Measurements from ENCODE around the gene ZNF205.
"Not testable (repeated sequence)": the region's sequence is repeated elsewhere in the genome, so short reads cannot be mapped to it uniquely, and the experiment has no call there.

Gene ZNF205

DNA sequence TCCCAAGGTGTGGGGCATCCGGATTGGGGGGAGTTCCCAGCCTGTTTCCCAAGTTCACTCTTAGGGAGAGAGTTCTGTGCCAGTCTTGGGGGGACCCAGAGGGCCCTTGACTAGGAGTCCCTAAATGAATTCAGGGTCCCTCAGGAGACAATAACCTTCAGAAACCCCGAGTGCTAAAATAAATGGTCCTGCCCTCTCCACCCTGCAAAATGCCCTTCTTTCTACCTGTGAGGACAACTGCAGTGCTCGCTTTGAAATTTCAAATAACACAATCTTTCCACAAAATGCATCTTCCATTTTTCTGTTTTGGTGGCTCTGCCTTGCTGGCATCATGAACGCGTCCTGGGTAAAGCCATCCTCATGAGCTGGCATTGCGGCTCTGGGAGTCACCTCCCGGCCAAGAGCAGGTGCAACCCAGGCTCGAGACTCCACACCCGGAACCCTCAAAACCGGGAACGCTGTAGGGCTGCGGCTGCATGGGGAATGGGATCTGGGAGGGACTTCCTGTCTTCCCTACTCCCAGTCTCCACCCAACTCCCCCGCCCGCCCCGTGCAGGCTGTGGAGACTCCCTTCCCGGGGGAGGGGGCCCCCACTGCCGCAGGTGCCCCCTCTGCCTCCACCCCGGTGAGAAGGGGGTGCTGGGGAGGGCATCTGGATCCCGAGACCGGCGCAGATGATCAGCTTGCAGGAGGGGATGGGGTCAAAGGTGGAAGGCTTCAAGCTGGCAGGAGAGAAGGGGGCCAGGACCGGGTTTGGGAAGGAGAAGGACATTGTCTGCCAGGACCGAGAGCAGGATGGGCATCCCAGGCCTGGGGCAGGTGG is at the start of gene ZNF205:
Gene ZNF205, plus strand, starts transcription at position 529 of the 823 bp plus-strand sequence. CDS start 845 bp downstream, outside the sequence.
- no peak for DNase-seq (ENCODE audit: low spot score)

GRCh38 chr16:3063625-3064386 is 48.6 kb upstream of the ZNF205 start:
- no peak for DNase-seq (ENCODE audit: low spot score)

- peak; percentile 83 for DNase-seq (ENCODE audit: low spot score)
These were observed 47.2 kb upstream of the ZNF205 start, which contains the start of gene IL32 for GRCh38 chr16:3065069-3065741. Gene IL32 (plus strand): TSS chr16:3065640. CDS start chr16:3065812, 172 bp downstream.

DNA sequence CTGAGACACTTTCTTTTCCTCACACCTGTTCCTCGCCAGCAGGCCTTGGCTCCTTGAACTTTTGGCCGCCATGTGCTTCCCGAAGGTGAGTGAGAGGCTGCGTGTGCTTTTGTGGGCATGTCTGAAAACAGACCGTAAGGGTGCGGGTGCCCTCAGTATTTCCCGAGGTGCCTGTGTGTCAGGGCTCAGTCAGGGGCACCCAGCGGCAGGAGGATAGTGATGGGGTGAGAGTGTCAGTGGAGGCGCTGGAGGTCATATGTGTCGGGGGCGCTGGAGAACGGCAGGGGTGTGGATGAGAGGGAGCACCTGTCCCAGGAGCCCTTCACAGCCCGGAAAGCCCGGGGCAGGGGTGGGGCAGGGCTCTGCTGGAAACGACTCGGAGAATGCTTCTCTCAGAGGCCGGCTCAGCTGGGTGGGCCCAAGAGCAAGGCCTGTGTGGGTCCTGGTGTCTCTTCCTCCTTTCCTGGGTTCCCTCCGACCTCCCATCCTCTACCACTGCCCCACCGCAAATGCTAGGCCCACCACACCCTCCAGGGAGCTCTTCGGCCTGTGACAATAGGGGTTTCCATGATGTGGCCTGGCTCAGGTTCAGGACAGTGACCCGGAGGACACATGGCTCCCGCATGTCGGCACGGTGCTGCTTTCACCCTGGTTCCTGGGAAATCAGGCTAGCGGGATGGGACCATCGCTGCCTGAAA is 46.5 kb upstream of the ZNF205 start:
- no peak for DNase-seq (ENCODE audit: low spot score)

DNA sequence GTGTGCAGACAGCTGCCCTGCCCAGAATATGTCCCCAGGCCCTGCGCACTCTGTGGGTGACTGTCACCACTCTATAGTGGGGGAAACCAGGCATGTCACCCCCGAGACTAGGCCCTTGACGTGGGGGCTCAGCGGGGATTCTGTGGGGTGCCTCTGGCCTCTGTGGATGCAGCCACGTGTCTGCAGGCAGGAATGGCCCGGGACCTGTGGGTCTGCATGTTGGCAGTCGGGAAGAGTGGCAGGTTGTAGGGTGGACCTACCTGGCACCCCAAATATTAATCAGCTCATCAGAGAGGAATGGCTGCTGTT is 46.0 kb upstream of the ZNF205 start:
- DNase-seq (ENCODE audit: low spot score) = no peak

DNA sequence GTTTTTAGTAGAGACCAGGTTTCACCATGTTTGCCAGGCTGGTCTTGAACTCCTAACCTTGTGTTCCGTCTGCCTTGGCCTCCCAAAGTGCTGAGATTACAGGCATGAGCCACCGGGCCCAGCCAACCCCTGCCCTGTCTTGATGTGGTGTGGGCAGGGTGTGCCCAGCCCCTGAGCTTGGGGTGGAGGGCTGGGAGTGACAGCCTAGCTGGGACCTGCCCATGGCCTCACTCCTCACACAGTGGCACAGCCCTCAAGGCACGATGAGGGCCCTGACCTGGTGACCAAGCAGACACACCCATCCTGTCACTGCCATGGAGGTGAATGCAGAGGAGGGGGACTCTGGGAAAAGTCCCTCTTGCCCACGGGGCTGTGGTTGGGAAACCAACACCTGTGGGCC is 43.9 kb upstream of the ZNF205 start:
- no peak for DNase-seq (ENCODE audit: low spot score)

DNA sequence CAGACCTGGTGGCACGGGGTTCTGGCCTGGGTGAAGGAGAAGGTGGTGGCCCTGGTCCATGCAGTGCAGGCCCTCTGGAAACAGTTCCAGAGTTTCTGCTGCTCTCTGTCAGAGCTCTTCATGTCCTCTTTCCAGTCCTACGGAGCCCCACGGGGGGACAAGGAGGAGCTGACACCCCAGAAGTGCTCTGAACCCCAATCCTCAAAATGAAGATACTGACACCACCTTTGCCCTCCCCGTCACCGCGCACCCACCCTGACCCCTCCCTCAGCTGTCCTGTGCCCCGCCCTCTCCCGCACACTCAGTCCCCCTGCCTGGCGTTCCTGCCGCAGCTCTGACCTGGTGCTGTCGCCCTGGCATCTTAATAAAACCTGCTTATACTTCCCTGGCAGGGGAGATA is 43.2 kb upstream of the ZNF205 start:
- DNase-seq (ENCODE audit: low spot score) = not testable (repeated sequence)

- no peak for DNase-seq (ENCODE audit: low spot score)
These were observed 41.7 kb upstream of the ZNF205 start for GRCh38 chr16:3070608-3071111.

DNA sequence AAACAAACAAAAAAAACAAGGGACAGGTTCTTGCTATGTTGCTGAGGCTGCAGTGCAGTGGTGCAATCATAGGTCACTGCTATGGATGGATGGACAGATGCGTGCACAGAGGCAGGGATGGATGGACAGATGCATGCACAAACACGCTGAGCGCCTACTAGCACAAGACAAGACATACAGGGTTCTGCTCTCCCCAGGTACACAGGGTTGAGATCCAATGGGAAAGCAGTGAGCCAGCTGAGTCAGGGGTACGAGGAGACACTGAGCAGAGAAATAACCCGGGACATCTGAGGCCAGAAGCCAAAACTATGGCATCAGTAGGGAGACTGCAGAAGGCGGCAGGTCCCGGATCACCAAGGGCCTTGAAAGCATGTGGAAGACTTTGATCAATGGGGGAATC is 40.7 kb upstream of the ZNF205 start:
- DNase-seq (ENCODE audit: low spot score) = no peak

DNA sequence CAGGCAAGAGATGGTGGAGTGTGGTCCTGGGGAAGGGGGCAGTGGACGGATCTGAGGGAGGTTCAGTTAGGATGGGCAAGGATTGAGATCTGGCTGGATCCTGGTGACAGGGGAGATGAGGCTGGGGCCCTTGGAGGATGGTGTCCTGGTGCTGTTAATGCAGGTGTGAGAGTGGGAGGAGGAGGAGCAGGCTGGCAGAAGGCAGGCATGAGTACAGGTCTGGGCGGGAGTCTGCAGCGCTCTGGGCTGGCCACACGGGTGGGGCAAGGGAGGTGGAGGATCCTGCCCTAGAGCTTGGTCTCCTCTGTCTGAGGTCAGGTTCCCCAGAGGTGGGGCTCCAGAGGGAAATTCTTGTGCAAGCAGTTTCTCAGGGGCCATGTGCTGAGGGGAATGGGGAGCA is 40.2 kb upstream of the ZNF205 start:
- DNase-seq (ENCODE audit: low spot score) = not testable (repeated sequence)

GRCh38 chr16:3072576-3073263 is 39.7 kb upstream of the ZNF205 start:
- DNase-seq (ENCODE audit: low spot score) = peak; percentile 74

DNA sequence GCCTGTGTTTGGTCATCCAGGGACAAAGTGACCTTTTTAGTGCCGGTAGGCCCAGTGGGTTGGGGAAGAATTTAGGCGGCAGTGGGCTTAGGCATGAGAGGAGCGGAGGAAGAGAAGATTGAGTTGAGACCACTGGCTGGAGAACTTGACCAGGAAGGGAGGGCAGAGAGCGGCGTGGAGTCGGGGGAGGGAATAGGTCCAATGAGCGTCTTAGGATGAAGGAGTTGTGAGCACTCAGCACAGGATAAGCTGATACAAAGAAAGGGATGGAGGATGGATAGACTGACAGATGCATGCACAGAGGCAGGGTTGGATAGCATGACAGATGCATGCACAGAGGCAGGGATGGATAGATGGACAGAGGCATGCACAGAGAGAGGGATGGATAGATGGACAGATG is 38.9 kb upstream of the ZNF205 start:
- no peak for DNase-seq (ENCODE audit: low spot score)

GRCh38 chr16:3074860-3075522 is 37.4 kb upstream of the ZNF205 start:
- peak; percentile 90 for DNase-seq (ENCODE audit: low spot score)

- DNase-seq (ENCODE audit: low spot score) = no peak
These were observed 36.9 kb upstream of the ZNF205 start for GRCh38 chr16:3075523-3075915.

DNA sequence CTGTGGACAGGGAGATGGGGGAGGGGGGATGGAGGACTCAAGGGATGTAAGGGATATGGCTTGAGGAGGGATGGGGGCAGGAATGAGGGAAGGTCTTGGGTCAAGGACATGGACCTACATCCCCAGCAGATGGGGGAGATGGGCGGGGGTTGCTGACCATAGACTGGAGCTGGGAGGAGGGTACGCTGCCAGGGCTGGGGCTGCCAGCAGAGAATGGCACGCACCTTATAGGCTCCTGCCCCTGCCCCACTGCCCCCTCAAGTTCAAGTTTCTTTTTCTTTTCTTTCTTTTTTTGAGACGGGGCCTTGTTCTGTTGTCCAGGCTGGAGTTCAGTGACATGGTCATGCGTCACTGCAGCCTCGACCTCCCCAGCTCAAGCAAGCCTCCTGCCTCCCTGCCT is 36.4 kb upstream of the ZNF205 start:
- DNase-seq (ENCODE audit: low spot score) = not testable (repeated sequence)

DNA sequence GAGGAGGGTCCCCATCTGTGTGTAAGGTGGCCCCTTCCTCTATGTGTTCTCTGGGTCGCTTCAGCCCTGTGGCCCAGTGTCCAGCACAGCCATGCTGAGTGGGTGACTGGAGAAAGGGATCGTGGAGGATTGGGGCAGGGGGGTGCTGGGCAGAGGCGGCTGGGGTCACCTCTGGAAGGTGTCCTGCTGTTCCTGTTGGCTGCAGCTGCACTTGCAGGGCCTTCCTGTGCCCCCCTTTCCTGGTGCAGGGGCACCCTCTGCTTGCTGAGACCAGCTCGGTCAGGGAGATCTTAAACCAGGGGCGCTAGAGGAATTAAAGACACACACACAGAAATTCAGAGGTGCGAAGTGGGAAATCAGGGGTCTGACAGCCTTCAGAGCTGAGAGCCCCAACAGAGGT is 35.8 kb upstream of the ZNF205 start:
- DNase-seq (ENCODE audit: low spot score) = no peak

DNA sequence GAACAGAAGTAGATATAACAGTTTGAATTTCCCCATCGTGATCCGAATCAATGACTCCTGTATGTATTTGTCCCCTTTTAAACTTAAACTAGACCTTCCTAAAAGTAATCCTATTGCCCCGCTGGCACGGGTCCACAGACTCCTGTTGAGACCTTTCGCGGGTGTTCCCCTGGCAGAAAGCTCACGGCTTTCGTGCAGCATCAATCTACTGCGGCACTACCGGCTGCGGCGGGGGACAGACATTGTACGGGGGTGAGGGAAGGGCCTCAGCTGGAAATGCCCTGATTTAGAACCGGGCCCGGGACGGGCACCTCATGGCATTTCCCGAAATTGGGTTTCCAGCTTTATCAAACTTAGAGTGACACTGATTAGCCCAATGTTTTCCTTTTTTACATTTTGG is 32.4 kb upstream of the ZNF205 start:
- no peak for DNase-seq (ENCODE audit: low spot score)

- not testable (repeated sequence) for DNase-seq (ENCODE audit: low spot score)
These were observed 30.4 kb upstream of the ZNF205 start for GRCh38 chr16:3081957-3082356.

DNA sequence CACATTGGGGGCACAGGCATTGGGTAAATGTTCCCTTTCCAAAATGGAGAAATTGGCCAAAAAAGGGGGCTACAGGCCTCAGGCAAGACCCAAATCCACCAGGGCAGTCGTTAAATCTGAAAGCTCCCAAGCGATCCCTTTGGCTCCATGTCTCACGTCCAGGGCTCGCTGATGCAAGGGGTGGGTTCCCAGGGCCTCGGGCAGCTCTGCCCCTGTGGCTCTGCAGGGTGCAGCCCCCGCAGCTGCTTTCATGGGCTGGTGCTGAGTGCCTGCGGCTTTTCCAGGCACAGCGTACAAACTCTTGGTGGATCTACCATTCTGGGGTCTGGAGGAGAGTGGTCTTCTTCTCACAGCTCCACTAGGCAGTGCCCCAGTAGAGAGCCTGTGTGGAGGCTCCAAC is 29.0 kb upstream of the ZNF205 start:
- DNase-seq (ENCODE audit: low spot score) = not testable (repeated sequence)

DNA sequence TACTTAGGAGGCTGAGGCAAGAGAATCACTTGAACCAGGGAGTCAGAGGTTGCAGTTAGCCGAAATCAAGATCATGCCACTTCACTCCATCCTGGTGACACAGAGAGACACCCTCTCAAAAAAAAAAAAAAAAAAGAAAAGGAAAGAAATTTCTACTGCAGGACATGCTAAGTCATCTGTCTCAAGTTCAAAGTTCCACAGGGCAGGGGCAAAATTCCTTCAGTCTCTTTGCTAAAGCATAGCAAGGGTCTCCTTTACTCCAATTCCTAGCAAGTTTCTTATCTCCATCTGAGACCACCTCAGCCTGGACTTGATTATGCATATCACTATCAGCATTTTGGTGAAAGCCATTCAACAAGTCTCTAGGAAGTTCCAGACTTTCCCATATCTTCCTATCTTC is 27.9 kb upstream of the ZNF205 start:
- DNase-seq (ENCODE audit: low spot score) = no peak
